ENCODE measurements around the gene CNFN.

CNFN gene

DNA sequence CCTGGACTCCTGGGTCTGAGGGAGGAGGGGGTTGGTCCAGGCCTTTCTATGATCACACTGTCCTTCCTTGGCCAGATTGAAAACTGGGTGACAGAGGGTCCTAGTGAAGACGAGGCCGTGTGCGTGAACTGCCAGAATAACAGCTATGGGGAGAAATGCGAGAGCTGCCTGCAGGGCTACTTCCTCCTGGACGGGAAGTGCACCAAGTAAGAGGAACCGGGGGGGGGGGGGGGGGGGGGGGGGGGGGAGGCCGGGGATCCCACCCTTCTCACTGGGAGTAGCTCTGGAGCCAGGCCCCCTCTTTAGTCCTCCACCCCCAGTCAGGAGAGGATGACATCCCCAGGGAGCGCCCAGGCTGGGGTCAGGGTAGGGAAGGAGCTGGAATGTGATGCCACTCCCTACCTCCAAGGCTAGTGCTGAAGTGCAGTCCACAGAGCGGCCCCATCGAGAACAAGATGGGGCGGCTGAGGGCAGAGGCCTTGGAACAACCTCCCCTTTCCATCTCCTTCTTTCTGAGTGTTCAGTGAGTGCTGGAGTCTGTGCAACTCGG, 19.4 kb downstream of the CNFN start:
- no peak for FAIRE-seq

DNA sequence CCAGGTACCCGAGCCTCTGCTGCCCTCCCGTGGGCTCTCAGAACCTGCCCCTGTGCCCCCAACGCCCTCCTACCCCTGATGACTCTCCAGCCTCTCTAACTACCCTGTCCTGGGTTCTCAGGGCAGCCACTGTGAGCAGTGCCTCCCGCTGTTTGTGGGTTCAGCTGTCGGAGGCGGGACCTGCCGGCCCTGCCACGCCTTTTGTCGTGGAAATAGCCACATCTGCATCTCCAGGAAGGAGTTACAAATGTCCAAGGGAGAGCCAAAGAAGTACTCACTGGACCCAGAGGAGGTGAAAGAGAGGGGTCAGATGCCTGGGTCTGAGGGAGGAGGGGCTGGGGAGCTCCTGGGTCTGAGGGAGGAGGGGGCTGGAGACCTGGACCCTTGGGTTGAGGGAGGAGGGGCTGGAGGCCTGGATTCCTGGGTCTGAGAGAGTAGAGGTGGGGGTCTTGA, 20.0 kb downstream of the CNFN start:
- FAIRE-seq: no peak

DNA sequence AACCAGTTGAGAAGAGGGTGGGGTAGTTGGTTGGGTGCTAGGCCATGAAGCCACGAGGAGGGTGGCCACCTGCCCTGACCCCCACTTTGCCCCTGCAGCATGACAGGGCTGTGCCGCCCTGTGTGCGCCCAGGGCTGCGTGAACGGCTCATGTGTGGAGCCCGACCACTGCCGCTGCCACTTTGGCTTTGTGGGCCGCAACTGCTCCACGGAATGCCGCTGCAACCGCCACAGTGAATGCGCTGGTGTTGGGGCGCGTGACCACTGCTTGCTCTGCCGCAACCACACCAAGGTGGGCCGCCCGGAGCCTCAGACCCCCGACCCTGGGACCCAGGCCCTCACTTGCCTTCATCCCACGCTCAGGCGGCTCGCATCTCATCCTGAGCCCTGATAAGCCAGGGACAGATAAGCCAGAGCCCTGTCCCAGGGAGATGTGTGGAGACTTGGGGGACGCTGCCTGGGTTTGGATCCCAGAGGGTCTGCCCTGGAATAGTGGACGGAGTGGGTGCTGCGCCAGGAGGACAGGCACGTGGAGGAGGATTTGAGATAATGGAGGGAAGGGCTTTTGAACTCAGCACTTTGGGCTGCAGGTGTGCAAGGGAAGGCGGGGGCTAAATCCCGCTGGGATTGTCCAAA, 20.5 kb downstream of the CNFN start:
- FAIRE-seq: no peak

DNA sequence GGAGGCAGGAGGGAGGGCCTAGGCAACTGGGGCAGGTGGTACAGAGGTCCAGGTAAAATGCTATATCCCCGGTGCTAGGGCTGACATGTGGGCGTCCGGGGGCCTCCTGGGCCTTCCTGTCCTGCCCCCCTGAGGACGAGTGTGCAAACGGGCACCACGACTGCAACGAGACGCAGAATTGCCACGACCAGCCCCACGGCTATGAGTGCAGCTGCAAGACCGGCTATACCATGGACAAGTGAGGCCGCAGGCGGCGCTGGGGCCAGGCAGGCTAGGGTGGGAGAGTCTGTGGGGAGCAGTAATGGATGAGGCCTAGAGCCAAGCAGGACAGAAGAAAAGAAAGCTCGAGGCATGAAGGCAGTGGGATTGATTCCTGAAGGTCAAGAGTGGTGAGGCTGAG, 21.3 kb downstream of the CNFN start:
- no peak for FAIRE-seq

DNA sequence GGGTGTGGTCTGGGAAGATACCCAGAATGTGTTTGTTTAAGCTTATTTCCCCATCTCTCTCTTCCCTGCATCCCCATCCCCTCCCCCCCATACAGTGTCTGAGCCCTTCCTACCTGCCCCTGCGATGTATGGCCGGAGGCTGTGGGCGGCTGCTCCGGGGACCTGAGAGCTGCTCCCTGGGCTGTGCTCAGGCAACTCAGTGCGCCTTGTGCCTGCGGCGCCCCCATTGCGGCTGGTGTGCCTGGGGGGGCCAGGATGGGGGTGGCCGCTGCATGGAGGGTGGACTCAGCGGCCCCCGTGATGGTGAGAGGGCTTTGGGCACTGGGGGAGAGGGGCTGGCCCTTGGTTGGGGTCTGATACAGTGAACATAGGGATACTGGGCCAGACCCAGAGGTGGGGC, 21.7 kb downstream of the CNFN start:
- no peak for FAIRE-seq

- no peak for FAIRE-seq
These were observed 22.2 kb downstream of the CNFN start for GRCh38 chr19:42367929-42368328.

DNA sequence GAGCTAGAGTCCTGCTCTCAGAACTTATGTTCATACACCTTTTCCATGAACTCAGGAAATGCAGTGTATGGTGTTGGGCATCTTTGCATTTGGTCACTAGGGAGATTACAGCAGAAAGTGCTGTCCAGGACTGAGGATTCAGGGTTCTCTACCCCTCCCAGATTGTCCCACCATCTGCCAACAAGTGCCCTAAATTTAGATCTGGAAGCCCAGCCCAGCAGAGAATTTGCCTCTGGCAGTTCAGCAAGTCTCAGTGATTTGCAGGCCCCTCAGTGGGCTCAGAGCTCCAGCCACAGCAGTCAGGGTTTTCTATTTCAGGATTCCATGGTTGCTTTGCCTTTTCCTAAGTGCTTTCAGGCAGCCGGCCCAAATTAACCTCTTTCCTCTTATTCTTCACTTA, 23.4 kb downstream of the CNFN start:
- FAIRE-seq: no peak

DNA sequence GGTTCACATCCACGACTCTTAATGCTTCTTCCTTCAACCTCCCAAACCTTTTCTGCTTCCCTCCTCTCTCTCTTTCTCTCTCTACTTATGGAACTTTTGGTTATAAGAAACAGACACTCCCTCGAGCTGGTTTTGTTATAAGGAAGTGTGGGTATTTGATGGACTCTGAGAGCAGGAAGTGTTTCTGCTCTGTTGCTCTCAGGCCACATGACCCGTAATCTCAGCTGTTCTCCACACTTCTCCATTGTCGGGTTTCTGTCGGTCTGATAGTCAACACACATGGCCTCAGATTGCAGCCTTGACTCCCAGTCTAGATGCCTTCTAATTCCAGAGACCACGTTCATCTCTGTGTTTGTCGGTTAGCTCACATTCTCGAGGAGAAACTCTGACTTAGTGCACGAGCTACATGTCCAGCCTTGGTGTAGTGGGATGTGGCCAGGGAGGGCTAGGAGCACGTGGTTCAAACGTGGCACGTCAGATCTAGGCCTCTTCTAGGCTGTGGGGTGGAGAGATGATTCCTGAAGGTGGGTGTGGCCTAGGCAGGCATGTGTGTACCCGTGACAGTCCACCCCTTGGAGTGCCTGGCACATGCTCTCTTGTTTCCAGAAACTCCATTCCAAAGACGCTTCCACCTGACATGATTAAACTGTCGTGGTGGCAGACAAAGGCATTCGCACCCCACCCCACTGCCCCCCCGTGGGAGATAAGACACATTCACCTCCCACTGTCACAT, 26.3 kb downstream of the CNFN start:
- no peak for FAIRE-seq

DNA sequence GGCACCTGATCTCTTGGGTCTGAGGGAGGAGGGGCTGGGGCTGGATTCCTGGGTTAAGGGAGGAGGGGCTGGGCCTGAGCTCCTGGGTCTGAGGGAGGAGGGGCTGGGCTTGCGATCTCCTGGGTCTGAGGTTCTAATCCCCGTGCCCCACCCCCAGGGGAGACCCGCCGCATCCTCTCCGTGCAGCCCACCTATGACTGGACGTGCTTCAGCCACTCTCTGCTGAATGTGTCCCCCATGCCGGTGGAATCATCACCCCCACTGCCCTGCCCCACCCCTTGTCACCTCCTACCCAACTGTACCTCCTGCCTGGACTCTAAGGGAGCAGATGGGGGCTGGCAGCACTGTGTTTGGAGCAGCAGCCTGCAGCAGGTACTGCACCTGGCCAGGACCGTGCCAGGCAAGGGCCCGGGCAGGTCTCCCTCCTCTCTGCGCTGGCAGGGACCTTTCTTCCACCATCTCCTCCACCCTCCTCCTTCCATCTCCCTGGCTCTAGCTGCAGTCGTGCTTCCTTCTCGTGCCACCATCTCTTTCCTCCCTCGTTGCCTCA, 27.1 kb downstream of the CNFN start:
- no peak for FAIRE-seq

DNA sequence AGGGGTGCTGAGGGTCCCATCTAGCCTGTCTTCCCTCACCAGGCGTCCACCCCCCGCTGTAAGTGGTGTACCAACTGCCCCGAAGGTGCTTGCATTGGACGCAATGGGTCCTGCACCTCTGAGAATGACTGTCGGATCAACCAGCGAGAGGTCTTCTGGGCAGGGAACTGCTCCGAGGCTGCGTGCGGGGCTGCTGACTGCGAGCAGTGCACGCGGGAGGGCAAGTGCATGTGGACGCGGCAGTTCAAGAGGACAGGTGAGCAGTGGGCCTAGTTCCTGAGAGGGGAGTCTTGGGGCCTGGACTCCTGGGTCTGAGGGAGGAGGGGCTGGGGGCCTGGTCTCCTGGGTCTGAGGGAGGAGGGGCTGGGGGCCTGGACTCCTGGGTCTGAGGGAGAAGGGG, 27.8 kb downstream of the CNFN start:
- FAIRE-seq: no peak

GRCh38 chr19:42361545-42361910, 28.6 kb downstream of the CNFN start:
- FAIRE-seq: no peak

DNA sequence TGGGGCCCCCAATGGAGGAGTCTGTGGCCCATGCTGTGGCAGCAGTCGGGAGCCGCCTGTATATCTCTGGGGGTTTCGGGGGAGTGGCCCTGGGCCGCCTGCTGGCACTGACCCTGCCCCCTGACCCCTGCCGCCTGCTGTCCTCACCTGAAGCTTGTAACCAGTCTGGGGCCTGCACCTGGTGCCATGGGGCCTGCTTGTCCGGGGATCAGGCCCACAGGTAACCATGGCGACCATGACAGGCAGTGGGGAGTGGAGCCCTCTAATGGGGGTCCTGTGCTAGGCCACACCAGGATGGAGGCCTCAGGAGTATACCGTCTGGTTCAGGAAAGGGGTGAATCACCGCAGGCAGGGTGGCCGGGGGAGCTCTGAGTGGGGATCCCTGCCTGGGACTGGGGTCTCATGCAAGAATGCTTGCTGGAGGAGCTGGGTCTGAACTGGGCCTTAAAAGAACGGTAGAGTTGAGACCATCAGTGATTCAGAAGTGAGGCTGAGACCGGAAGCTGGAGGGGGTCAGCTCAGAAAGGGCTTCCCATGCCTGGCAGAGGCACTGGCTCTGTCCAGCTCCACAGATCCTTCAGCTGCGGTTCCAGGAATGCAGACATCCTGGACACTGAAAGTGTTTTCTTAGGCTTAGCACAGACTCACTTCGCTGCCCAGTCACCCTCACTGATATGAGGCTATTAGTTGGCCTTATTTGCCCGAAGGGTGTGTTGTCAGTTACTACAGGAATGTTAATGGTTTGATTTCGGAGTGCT, 29.1 kb downstream of the CNFN start:
- no peak for FAIRE-seq

DNA sequence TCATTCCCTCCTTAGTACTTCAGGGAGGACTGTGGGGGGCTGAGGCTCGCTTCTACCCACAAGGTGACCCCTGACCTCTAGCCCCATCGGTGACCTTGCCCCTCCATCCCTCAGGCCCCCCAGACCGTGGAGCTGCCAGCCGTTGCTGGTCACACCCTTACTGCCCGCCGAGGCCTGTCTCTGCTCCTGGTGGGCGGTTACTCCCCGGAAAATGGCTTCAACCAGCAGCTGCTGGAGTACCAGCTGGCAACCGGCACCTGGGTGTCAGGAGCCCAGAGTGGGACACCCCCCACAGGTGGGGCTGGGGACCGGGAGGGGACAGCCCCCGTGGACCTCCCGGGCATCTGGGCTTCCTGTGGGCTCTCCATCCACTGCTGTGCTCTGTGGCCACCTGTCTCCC, 32.8 kb downstream of the CNFN start:
- FAIRE-seq: no peak

- no peak for FAIRE-seq
These were observed 33.4 kb downstream of the CNFN start for GRCh38 chr19:42356686-42357085.

DNA sequence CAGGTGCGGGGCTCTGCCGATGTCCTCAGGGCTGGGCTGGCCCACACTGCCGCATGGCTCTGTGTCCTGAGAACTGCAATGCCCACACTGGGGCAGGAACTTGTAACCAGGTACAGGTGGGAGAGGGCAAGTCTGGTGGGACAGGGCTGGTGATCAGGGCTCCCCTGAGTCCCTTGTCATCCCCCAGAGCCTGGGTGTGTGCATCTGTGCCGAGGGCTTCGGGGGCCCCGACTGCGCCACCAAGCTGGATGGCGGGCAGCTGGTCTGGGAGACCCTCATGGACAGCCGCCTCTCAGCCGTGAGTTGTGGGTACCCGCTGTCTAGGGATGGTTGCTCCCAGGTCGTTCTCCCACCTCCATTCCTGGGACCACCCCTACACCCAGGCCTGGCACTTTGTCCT, 34.2 kb downstream of the CNFN start:
- no peak for FAIRE-seq

DNA sequence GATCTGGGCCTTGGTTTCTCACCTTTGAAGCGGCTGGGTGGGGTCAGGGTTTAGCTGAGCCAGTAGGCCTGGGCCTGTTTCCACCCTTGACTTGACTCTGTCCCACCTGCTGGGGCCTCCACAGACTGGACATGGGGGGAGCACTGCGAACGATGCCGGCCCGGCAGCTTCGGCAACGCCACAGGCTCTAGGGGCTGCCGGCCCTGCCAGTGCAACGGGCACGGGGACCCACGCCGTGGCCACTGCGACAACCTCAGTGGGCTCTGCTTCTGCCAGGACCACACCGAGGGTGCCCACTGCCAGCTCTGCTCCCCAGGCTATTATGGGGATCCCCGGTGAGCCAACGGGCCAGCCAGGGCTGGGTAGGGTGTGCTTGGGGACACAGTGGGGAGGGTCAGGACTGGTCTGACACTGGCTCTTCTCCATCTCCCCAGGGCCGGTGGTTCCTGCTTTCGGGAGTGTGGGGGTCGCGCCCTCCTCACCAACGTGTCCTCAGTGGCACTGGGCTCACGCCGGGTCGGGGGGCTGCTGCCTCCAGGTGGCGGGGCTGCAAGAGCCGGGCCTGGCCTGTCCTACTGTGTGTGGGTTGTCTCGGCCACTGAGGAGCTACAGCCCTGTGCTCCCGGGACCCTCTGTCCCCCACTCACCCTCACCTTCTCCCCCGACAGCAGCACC, 36.6 kb downstream of the CNFN start:
- FAIRE-seq: no peak

- no peak for FAIRE-seq
These were observed 37.5 kb downstream of the CNFN start for GRCh38 chr19:42352301-42353259.

- FAIRE-seq: no peak
These were observed 38.9 kb downstream of the CNFN start for GRCh38 chr19:42351079-42351735.

DNA sequence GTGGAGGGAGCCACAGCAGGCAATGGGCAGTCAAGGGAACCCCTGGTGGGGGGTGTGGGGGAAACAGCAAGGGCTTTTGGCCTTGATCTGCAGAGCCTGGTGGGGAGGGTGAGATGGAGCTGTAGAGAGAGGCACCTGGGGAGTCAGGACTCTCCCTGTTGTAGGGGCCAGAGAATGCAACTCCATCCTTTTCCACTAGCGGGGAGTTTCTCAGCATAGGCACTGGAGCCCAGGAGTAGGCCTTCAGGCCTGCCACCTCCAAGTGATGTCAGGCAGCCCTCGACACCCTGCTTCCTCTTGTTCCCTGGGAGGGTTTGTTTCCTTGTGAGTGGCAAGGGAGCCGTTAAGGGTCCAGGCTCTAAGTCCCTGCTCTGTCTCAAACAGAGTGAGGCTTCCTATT, 39.7 kb downstream of the CNFN start:
- no peak for FAIRE-seq

GRCh38 chr19:42349378-42350107, 40.6 kb downstream of the CNFN start:
- no peak for FAIRE-seq

Measured in endometrium (tissue), 2 donors.